Measurements from ENCODE around the gene IRAK2.

Gene IRAK2

GRCh38 chr3:10286596-10287295, 122.0 kb downstream of the IRAK2 start:
- no peak for FAIRE-seq

- FAIRE-seq = no peak
These were observed 123.3 kb downstream of the IRAK2 start for GRCh38 chr3:10287936-10288574.

- FAIRE-seq = no peak
These were observed 123.8 kb downstream of the IRAK2 start for GRCh38 chr3:10288575-10288960.

GRCh38 chr3:10289077-10289476, 124.4 kb downstream of the IRAK2 start:
- no peak for FAIRE-seq

GRCh38 chr3:10289787-10290355, 125.2 kb downstream of the IRAK2 start:
- FAIRE-seq = no peak

GRCh38 chr3:10290481-10291176, 125.9 kb downstream of the IRAK2 start:
- no peak for FAIRE-seq

GRCh38 chr3:10291641-10292040, 126.9 kb downstream of the IRAK2 start:
- no peak for FAIRE-seq

- FAIRE-seq = no peak
These were observed 128.0 kb downstream of the IRAK2 start, which contains the start of gene GHRL for GRCh38 chr3:10292505-10293419. Gene GHRL, minus strand, starts transcription at chr3:10292947. Its CDS starts 2,767 bp downstream, at chr3:10290180.
